Measurements from ENCODE around the gene VPS41. TPM values are rescaled to one million over a fixed set of nuclear protein-coding genes. Genes with fewer than 3 reads are reported as not detected.

The VPS41 gene
- total RNA-seq, 1 donor from 2014 or later: 125 TPM

GRCh38 chr7:38675494-38676106, 233.4 kb downstream of the VPS41 start:
- peaks cover 5% of the 10 kb centered on the region for H3K27me3 Mint-ChIP-seq
- no peak for TF ChIP-seq CTCF (IDR thresholded peaks at IDR 0.05; ENCODE audit: unreplicated experiment)
- H3K9me3 Mint-ChIP-seq (ENCODE audit: low read depth): no peaks in the 10 kb centered on the region
- no peak overlapping the region for H3K4me3 Mint-ChIP-seq (ENCODE audit: low read depth)
- no peaks in the 10 kb centered on the region for H3K36me3 Mint-ChIP-seq (ENCODE audit: insufficient read depth)
- no peak overlapping the region for H3K27ac Mint-ChIP-seq
- DNase-seq (ENCODE audit: low spot score, unreplicated experiment): no peak
- H3K4me1 Mint-ChIP-seq (ENCODE audit: low read depth): peaks cover 2% of the 10 kb centered on the region

GRCh38 chr7:38674513-38674912, 234.5 kb downstream of the VPS41 start:
- H3K4me3 Mint-ChIP-seq (ENCODE audit: low read depth): no peak overlapping the region
- H3K36me3 Mint-ChIP-seq (ENCODE audit: insufficient read depth): no peaks in the 10 kb centered on the region
- peaks cover 2% of the 10 kb centered on the region for H3K4me1 Mint-ChIP-seq (ENCODE audit: low read depth)
- no peak for DNase-seq (ENCODE audit: low spot score, unreplicated experiment)
- H3K27me3 Mint-ChIP-seq: peaks cover 5% of the 10 kb centered on the region
- TF ChIP-seq CTCF (IDR thresholded peaks at IDR 0.05; ENCODE audit: unreplicated experiment): no peak
- no peaks in the 10 kb centered on the region for H3K9me3 Mint-ChIP-seq (ENCODE audit: low read depth)
- H3K27ac Mint-ChIP-seq: no peak overlapping the region

- H3K36me3 Mint-ChIP-seq (ENCODE audit: insufficient read depth): no peaks in the 10 kb centered on the region
- no peak for DNase-seq (ENCODE audit: low spot score, unreplicated experiment)
- H3K4me1 Mint-ChIP-seq (ENCODE audit: low read depth): peaks cover 2% of the 10 kb centered on the region
- H3K4me3 Mint-ChIP-seq (ENCODE audit: low read depth): no peak overlapping the region
- H3K9me3 Mint-ChIP-seq (ENCODE audit: low read depth): no peaks in the 10 kb centered on the region
- no peak for TF ChIP-seq CTCF (IDR thresholded peaks at IDR 0.05; ENCODE audit: unreplicated experiment)
- peaks cover 5% of the 10 kb centered on the region for H3K27me3 Mint-ChIP-seq
- no peak overlapping the region for H3K27ac Mint-ChIP-seq
Measured at GRCh38 chr7:38673795-38674194, 235.2 kb downstream of the VPS41 start.

Other genes with a start within 250 kb of the VPS41 start
- gene POU6F2, start 68.7 kb upstream of the VPS41 start, total RNA-seq: 4.4 and 5.6 TPM in 2 replicates